GM12878 (cell line): ENCODE data around the gene DENND1A. TPM values are rescaled to one million over a fixed set of nuclear protein-coding genes. Genes with fewer than 3 reads are reported as not detected.
A peak's percentile ranks its signal among the peaks of the same experiment; 100 is the strongest.

Experiments
- CBFB ChIP-seq: IDR thresholded peaks from 2 replicates; pipeline ENCODE4 v1.6.1; 2016; ENCODE audit warnings: antibody characterized with exemption, low read depth
- DPF2 ChIP-seq: fragments of 450-650 bp; IDR thresholded peaks from 2 replicates; pipeline ENCODE4 v1.6.1; 2017; ENCODE audit warnings: mild to moderate bottlenecking
- EED ChIP-seq: sonication (generic); IDR thresholded peaks from 2 replicates; pipeline ENCODE4 v1.6.1; 2016; ENCODE audit warnings: antibody characterized with exemption, low read depth
- ETV6 ChIP-seq, 2 experiments: fragments of 450-650 bp in 1 of 2; IDR thresholded peaks in 1 of 2; conservative IDR thresholded peaks in 1 of 2; 2 replicates each; pipeline ENCODE4 v1.6.1; 2014; ENCODE audit warnings: antibody characterized with exemption in 1 of 2, borderline replicate concordance in 1 of 2, low read depth in 1 of 2, mild to moderate bottlenecking in 1 of 2, moderate library complexity in 1 of 2
- HCFC1 ChIP-seq: fragments of 150-350 bp; IDR thresholded peaks from 2 replicates; pipeline ENCODE4 v1.6.1; 2014; ENCODE audit warnings: low read length
- HDAC2 ChIP-seq: fragments of 200-600 bp; sonication (generic); IDR thresholded peaks from 2 replicates; pipeline ENCODE4 v1.6.1; 2017
- HDGF ChIP-seq: fragments of 450-650 bp; IDR thresholded peaks from 2 replicates; pipeline ENCODE4 v1.6.1; 2016; ENCODE audit warnings: antibody characterized with exemption
- KLF5 ChIP-seq: fragments of 450-650 bp; IDR thresholded peaks from 2 replicates; pipeline ENCODE4 v1.6.1; 2014; ENCODE audit warnings: mild to moderate bottlenecking; ENCODE audit not compliant: partially characterized antibody
- MYB ChIP-seq: fragments of 150-350 bp; IDR thresholded peaks from 2 replicates; pipeline ENCODE4 v1.6.1; 2014; ENCODE audit warnings: mild to moderate bottlenecking, low read depth, low read length, borderline replicate concordance
- NBN ChIP-seq: fragments of 450-650 bp; IDR thresholded peaks from 2 replicates; pipeline ENCODE4 v1.6.1; 2016
- NR2F1 ChIP-seq: fragments of 450-650 bp; conservative IDR thresholded peaks from 2 replicates; pipeline ENCODE4 v1.6.1; 2017; ENCODE audit warnings: mild to moderate bottlenecking
- PAX5 ChIP-seq: IDR thresholded peaks from 2 replicates; pipeline ENCODE4 v1.6.1; 2011; ENCODE audit warnings: low read depth, low read length, borderline replicate concordance
- RFX5 ChIP-seq: IDR thresholded peaks from 2 replicates; pipeline ENCODE4 v1.6.1; 2011; ENCODE audit warnings: low read depth, low read length, improper control_type of control experiment
- RUNX3 ChIP-seq: IDR thresholded peaks from 2 replicates; pipeline ENCODE4 v1.6.1; 2012; ENCODE audit warnings: low read length, inconsistent platforms
- SIN3A ChIP-seq: IDR thresholded peaks from 2 replicates; pipeline ENCODE4 v1.6.1; 2012; ENCODE audit warnings: low read depth, low read length, improper control_type of control experiment
- ZNF207 ChIP-seq: fragments of 450-650 bp; IDR thresholded peaks from 2 replicates; pipeline ENCODE4 v1.6.1; 2014; ENCODE audit warnings: antibody characterized with exemption, mild to moderate bottlenecking, borderline replicate concordance
- ZNF622 ChIP-seq: fragments of 450-650 bp; IDR thresholded peaks from 2 replicates; pipeline ENCODE4 v1.6.1; 2017; ENCODE audit warnings: mild to moderate bottlenecking, inconsistent platforms
- polyA plus RNA-seq, 11 experiments: library from polyadenylated mRNA; depleted of rRNA in 4 of 11; unstranded in 6 of 11; stranded (reverse) in 5 of 11; fragments of >200 nt; fragmentation: Nextera tagmentation in 4 of 11; fragmentation: Illumina TruSeq in 1 of 11; extraction: Ambion mirVana in 4 of 11; extraction: Trizol in 1 of 11; gene quantifications; 1 replicate in 1 of 11; 2 replicates in 10 of 11; pipeline versions ENCODE4 v1.2.1 to v1.2.3, GENCODE V29; 2011 to 2016; ENCODE audit warnings: inconsistent platforms in 2 of 11, missing spikeins in 2 of 11, low read depth in 1 of 11
- total RNA-seq, 4 experiments: library from RNA; depleted of rRNA in 3 of 4; stranded (reverse); fragments of >200 nt in 3 of 4; fragmentation: Illumina TruSeq in 1 of 4; extraction: Trizol in 1 of 4; gene quantifications; 2 replicates each; pipeline versions ENCODE4 v1.2.1 to v1.2.3, GENCODE V29; 2013 to 2021
- TF ChIP-seq, protein P1 (sequence below): fragments of 450-650 bp; IDR thresholded peaks from 2 replicates; pipeline ENCODE4 v1.6.1; 2017; ENCODE audit warnings: mild to moderate bottlenecking, moderate library complexity
- TF ChIP-seq, protein P2 (sequence below): fragments of 450-650 bp; formaldehyde crosslinking; IDR thresholded peaks from 2 replicates; pipeline ENCODE4 v1.5.0; 2022; ENCODE audit warnings: mild to moderate bottlenecking, missing genetic modification characterization
- TF ChIP-seq, protein P3 (sequence below): fragments of 450-650 bp; IDR thresholded peaks from 2 replicates; pipeline ENCODE4 v1.6.1; 2018; ENCODE audit warnings: mild to moderate bottlenecking, low read depth, moderate library complexity; ENCODE audit not compliant: partially characterized antibody
- TF ChIP-seq, protein P4 (sequence below): IDR thresholded peaks from 2 replicates; pipeline ENCODE4 v1.6.1; 2012; ENCODE audit warnings: low read depth, low read length, improper control_type of control experiment

The DENND1A gene
- total and polyA plus RNA-seq, 10 of the 15 experiments (the other 5 are each of a cell fraction or from before 2014, with no cell fraction given), result 14.1 to 48.6 (median 35.2) TPM

DNA sequence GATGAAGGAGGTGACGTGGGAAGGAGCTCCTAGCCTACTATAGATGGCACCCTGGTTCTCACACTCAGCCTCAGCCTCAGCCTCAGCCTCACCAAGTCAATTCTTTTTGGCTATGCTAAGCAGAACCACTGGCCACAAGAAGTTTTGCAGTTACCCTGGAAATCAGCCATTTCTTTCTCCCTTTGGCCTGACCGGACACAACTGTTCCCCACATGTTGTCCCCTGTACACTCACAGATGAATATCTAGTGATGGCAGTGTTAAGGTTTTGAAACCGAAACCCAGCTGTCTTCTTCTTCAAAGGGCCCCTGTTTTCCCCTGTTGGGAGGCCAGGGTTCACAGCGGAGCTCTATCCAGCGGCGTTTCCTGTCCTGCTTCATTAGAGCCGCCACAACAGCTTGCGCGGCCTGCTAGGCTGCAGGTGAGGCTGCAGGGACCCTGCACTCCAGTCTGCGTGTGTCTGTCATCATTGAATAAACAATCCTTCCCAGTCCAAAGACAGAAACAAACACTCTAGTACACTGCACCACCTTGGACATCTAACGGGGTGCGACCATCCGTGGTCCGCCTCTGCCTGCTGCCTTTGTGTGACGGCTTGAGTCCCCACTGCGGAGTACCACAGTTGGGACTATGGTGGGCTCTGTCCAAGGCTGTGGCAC is 250.5 kb downstream of the DENND1A start (continued):
- TF ChIP-seq, protein P1, sequence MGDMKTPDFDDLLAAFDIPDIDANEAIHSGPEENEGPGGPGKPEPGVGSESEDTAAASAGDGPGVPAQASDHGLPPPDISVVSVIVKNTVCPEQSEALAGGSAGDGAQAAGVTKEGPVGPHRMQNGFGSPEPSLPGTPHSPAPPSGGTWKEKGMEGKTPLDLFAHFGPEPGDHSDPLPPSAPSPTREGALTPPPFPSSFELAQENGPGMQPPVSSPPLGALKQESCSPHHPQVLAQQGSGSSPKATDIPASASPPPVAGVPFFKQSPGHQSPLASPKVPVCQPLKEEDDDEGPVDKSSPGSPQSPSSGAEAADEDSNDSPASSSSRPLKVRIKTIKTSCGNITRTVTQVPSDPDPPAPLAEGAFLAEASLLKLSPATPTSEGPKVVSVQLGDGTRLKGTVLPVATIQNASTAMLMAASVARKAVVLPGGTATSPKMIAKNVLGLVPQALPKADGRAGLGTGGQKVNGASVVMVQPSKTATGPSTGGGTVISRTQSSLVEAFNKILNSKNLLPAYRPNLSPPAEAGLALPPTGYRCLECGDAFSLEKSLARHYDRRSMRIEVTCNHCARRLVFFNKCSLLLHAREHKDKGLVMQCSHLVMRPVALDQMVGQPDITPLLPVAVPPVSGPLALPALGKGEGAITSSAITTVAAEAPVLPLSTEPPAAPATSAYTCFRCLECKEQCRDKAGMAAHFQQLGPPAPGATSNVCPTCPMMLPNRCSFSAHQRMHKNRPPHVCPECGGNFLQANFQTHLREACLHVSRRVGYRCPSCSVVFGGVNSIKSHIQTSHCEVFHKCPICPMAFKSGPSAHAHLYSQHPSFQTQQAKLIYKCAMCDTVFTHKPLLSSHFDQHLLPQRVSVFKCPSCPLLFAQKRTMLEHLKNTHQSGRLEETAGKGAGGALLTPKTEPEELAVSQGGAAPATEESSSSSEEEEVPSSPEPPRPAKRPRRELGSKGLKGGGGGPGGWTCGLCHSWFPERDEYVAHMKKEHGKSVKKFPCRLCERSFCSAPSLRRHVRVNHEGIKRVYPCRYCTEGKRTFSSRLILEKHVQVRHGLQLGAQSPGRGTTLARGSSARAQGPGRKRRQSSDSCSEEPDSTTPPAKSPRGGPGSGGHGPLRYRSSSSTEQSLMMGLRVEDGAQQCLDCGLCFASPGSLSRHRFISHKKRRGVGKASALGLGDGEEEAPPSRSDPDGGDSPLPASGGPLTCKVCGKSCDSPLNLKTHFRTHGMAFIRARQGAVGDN, result peak; percentile 90
- TF ChIP-seq ZNF622 (no peak), HCFC1 (no peak), ZNF207 (no peak), MYB (0 out of 2 replicates have a peak, but pooled peaks have one; percentile 19), DPF2 (peak; percentile 84), CBFB (0 out of 2 replicates have a peak, but pooled peaks have one; percentile 45), KLF5 (no peak), PAX5 (peak; percentile 54; the same call in 1 of the 2 replicates), NBN (peak; percentile 82), ETV6 (conservative IDR thresholded peaks at IDR 0.05 in 1 of 2, IDR thresholded peaks at IDR 0.05 in 1 of 2; ENCODE audit: borderline replicate concordance in 1 of 2, low read depth in 1 of 2) (peak in 1 of 2 experiments; percentile 93; a peak in 2 of 4 replicates), HDGF (no peak), RUNX3 (peak; percentile 76), EED (peak; percentile 98), SIN3A (no peak), NR2F1 (peak; percentile 80), HDAC2 (no peak), RFX5 (no peak)
- TF ChIP-seq, protein P2, sequence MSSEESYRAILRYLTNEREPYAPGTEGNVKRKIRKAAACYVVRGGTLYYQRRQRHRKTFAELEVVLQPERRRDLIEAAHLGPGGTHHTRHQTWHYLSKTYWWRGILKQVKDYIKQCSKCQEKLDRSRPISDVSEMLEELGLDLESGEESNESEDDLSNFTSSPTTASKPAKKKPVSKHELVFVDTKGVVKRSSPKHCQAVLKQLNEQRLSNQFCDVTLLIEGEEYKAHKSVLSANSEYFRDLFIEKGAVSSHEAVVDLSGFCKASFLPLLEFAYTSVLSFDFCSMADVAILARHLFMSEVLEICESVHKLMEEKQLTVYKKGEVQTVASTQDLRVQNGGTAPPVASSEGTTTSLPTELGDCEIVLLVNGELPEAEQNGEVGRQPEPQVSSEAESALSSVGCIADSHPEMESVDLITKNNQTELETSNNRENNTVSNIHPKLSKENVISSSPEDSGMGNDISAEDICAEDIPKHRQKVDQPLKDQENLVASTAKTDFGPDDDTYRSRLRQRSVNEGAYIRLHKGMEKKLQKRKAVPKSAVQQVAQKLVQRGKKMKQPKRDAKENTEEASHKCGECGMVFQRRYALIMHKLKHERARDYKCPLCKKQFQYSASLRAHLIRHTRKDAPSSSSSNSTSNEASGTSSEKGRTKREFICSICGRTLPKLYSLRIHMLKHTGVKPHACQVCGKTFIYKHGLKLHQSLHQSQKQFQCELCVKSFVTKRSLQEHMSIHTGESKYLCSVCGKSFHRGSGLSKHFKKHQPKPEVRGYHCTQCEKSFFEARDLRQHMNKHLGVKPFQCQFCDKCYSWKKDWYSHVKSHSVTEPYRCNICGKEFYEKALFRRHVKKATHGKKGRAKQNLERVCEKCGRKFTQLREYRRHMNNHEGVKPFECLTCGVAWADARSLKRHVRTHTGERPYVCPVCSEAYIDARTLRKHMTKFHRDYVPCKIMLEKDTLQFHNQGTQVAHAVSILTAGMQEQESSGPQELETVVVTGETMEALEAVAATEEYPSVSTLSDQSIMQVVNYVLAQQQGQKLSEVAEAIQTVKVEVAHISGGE, result no peak
- TF ChIP-seq, protein P3, sequence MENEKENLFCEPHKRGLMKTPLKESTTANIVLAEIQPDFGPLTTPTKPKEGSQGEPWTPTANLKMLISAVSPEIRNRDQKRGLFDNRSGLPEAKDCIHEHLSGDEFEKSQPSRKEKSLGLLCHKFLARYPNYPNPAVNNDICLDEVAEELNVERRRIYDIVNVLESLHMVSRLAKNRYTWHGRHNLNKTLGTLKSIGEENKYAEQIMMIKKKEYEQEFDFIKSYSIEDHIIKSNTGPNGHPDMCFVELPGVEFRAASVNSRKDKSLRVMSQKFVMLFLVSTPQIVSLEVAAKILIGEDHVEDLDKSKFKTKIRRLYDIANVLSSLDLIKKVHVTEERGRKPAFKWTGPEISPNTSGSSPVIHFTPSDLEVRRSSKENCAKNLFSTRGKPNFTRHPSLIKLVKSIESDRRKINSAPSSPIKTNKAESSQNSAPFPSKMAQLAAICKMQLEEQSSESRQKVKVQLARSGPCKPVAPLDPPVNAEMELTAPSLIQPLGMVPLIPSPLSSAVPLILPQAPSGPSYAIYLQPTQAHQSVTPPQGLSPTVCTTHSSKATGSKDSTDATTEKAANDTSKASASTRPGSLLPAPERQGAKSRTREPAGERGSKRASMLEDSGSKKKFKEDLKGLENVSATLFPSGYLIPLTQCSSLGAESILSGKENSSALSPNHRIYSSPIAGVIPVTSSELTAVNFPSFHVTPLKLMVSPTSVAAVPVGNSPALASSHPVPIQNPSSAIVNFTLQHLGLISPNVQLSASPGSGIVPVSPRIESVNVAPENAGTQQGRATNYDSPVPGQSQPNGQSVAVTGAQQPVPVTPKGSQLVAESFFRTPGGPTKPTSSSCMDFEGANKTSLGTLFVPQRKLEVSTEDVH, result no peak
- TF ChIP-seq, protein P4, sequence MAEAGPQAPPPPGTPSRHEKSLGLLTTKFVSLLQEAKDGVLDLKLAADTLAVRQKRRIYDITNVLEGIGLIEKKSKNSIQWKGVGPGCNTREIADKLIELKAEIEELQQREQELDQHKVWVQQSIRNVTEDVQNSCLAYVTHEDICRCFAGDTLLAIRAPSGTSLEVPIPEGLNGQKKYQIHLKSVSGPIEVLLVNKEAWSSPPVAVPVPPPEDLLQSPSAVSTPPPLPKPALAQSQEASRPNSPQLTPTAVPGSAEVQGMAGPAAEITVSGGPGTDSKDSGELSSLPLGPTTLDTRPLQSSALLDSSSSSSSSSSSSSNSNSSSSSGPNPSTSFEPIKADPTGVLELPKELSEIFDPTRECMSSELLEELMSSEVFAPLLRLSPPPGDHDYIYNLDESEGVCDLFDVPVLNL, result no peak
